HEK293T (cell line): ENCODE data around the gene SLC30A4.

Experiments used
- HDGF ChIP-seq: fragments of 450-650 bp; IDR thresholded peaks from 2 replicates; pipeline ENCODE4 v1.6.1; 2017; ENCODE audit warnings: antibody characterized with exemption, borderline replicate concordance
- PKNOX1 ChIP-seq: fragments of 450-650 bp; IDR thresholded peaks from 2 replicates; pipeline ENCODE4 v1.6.1; 2016
- SUZ12 ChIP-seq: fragments of 450-650 bp; IDR thresholded peaks from 2 replicates; pipeline ENCODE4 v1.6.1; 2016; ENCODE audit warnings: mild to moderate bottlenecking
- ZNF384 ChIP-seq: fragments of 450-650 bp; IDR thresholded peaks from 2 replicates; pipeline ENCODE4 v1.6.1; 2016

- TF ChIP-seq ZNF384 (no peak), PKNOX1 (no peak), SUZ12 (no peak), HDGF (no peak)
These were observed 18.0 kb upstream of the SLC30A4 start for GRCh38 chr15:45540531-45540930.
